TTC549 (cell line): Measurements from ENCODE around the gene CLTA.

Source experiments
- FAIRE-seq: peaks from 2 replicates; lab custom pipeline; 2012; peaks lifted over from hg19 to GRCh38; lab: Jason Lieb, UNC

Gene CLTA

GRCh38 chr9:36190388-36191289 is at the start of gene CLTA:
Gene CLTA (plus strand): TSS chr9:36190921. CDS start chr9:36191057, 136 bp downstream.
- peak; percentile 84 for FAIRE-seq

- FAIRE-seq, result no peak
Measured at GRCh38 chr9:36141288-36141687, 49.4 kb upstream of the CLTA start.

DNA sequence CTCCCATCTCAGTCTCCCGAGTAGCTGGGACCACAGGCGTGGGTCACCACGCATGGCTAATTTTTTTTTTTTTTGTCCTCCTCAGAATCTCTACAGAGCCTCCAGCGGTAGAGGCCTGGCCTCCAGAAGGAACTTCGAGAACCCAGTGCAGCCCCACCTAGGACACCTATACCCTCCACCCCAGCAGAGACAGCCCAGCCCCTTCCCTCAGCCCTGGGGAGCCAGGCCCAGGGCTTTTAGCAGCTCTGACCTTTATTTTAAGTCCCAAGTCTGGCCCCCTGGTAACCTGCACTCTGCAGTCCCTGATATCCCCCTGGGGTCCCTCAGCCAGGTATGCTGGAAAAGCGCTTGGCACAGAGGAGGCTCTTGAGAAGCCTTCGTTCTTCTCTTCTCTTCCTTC is 49.0 kb upstream of the CLTA start:
- FAIRE-seq, result no peak

- FAIRE-seq, result no peak
Measured at GRCh38 chr9:36142510-36143244, 48.0 kb upstream of the CLTA start.

DNA sequence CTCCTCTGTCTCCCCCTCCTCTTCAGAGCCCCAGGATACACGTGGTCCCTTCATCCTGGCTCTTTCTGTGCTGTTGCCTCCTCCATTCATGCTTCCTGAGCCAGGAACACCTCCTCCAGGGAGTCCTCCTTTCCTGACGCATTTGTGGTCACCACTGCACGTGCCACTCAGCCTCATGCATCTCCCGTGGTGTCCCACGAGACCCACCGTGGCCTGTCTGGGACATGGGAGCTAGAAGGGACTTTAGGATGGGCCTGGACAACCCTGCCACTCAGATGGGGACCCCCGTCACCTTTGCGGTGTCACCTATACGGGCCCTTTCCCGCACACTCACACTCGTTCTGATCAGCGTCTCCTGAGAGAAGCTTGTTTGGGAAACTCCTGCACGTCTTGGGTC is 47.5 kb upstream of the CLTA start:
- FAIRE-seq, result no peak

DNA sequence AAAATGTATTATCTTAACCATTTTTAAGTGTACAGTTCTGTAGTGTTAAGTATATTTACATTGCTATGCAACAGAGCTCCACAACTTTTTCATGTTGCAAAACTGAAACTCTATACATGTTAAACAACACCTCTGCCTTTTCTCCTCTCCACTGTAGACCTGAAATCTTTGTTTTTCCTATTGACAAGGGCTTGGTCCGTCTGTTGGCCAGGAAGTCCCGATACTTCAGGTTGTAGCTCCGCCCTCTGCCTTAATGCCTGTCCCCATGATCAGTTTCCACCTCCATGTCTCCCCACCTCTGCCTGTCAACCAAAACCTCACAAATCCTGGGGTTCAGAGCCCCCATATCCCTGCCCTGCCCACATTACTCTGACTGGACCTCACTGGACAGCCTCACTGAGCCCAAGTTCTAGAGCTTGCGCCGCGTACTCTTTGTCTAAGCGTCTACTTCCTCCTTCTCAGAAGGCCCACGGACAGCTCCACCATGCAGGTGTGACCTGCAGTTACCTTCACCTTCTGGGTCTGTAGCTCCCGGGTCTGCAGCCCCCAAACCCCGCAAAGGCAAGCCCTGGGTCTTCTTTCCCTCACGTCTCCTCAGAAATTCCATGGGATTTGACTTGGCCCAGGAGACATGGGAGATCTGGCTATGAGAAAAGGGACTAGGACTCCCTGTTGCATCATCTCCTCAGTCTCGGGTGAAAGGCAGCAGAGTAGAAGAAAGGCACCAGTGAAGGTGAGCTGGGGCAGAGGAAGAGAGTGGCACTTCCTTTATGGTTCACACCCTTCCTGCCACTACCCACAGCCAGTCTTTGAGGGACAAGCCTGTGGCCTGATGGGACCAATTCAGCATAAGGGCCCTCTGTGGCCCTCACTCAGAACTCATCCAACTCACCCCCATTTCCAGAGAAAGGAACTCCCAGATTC is 46.1 kb upstream of the CLTA start:
- no peak for FAIRE-seq

DNA sequence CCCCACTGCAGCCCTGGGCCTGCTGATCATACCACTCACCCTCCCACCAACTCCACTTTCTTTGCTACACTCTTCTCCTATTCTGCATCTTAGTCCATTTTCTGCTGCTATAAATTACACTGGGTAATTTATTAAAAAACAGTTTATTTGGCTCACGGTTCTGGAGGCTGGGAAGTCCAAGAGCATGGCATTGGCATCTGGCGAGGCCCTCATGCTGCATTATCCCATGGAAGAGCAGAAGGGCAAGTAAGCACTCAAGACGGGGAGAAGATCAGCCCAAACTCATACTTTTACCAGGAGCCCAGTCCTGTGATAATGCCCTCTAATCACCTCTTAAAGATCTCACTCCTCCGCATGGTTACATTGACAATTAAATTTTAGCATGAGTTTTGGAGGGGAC is 44.8 kb upstream of the CLTA start:
- FAIRE-seq, result no peak

DNA sequence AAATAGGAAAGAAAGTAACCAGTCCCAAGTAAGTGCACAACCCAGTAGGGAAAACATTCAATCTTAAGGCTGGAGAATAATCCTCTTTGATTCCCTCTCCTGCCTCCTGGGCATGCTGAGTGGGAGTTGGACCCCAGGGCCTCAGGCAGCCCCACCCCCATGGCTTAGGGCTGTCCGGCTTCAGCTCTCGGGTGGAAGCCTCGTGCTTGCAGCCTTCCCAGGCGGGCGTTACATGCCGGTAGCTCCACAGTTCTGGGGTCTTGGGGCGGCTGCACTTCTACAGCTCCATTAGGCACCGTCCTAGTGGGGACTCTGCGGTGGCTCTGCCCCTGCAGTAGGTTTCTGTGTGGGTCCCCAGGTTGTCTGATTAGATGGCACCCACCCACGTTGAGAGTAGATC is 44.1 kb upstream of the CLTA start:
- FAIRE-seq, result no peak

- no peak for FAIRE-seq
Measured at GRCh38 chr9:36147441-36148175, 43.1 kb upstream of the CLTA start.

DNA sequence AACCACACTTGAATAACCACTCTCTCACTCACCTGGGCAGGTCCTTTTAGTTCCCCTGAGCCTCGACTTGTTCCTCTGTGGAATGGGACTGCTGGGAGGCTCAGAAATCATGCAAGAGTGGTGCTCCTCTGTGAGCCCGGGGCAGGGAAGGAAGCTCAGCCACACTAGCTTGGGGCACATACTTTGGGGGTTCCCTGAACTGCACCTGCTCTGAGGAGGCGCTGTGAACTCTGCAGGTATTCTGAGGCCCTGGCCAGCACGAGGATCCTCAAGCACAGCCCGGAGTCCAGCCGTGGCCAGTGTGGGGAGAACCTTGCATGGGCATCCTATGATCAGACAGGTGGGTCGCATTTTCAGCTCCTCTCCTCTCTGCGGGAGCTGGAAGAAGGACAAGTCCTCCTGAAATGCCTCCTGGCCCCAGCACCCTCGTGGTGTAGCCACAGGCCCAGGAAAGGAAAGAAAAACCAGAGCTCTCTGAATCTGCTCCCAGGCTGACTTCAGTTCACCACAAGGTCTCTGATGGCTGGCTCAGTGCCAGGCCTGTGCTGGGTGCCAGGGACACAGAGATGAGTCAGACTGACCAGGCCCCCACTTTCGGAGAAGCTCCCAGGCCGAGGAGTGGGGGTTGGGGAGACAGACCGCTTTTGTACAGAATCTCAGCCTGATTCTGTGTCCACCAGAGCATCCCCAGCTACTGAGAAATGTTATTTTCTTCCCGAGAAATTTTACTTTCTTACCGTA is 42.2 kb upstream of the CLTA start:
- FAIRE-seq, result no peak

DNA sequence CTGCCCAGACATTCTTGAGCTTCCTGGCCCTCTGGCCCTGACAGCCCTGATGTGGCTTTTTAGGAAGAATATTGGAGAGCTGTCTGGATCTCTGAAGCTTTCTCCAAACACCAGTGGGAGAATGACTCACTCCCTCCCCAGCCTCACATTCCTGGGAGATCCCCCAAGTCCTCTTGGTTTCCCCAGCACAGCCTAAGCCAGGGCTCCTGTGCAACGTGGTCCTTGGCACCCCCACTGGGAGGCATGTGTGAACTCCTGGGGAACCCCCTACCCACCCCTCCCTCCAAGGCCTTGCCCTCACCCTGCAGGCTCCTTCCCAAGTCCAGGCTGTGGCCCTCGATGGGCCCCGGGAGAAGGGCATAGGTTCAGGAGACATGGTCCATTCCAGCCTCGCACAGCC is 41.5 kb upstream of the CLTA start:
- FAIRE-seq, result no peak

- no peak for FAIRE-seq
Measured at GRCh38 chr9:36150574-36151315, 40.0 kb upstream of the CLTA start.

DNA sequence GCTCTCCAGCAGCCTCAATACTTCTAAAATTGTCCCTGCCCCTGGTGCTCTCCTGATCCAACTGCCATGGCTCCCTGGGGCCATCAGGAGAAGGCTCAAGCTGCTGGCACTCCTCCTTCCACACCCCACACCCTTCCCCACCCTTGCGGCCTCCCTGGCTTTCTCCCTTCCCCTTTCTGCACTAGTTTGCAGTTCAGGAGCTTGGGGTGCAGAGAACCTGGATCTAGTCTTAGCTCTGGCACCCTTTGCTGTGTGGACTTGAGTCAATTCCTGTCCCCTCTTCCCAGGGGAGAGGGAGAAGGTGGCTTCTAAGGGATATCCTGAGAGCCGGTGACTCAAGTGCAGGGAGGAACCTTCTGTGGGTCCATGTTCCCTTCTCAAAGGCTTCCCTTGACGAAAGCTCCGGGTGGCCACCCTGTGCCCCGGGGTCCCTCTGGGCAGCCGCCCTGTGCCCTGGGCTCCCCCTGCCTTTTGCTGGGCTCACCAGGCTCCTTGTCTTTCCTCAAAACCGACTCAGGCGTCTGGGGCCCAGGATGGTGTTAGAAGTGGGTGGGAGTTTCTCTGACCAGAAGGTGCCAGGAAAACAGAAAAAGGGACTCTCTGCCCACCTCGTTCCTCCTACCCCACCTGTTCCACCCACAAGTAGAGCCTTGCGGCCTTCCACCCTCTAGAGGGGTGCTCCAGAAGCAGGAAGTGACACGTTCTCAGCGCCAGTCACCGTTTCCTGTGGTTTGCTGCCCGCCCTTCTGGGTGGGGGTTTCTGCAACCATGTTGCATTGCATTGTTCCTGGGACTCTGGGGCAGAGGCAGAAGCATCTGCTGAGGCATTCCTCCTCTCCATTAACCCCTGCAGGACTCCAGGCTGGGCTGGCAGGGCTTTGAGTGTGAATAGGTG is 39.2 kb upstream of the CLTA start:
- FAIRE-seq, result no peak

DNA sequence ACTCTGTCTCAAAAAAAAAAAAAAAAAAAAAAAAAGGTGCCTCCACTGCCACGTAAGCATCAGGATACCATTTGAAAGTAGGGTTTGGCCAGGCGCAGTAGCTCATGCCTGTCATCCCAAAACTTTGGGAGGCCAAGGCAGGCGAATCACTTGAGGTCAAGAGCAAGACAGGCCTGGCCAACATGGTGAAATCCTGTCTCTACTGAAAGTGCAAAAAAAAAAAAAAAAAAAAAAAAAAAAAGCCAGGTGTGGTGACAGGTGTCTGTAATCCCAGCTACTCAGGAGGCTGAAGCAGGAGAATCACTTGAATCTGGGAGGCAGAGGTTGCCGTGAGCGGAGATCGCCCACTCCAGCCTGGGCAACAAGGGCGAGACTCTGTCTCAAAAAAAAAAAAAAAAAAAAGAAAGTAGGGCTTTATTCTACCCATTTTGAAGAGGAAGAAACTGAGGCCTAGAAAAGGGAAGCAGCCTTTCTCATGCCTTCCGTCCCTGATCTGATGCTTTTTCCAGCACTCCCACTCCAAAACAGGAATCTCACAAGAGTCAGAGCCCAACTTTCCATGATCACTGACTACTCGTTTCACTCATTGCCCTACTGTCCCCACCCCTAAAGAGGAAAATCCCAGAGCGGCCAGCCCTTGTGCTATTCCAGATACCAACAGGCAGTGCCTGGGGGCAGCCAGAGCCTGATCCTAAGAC is 37.8 kb upstream of the CLTA start:
- FAIRE-seq, result no peak

DNA sequence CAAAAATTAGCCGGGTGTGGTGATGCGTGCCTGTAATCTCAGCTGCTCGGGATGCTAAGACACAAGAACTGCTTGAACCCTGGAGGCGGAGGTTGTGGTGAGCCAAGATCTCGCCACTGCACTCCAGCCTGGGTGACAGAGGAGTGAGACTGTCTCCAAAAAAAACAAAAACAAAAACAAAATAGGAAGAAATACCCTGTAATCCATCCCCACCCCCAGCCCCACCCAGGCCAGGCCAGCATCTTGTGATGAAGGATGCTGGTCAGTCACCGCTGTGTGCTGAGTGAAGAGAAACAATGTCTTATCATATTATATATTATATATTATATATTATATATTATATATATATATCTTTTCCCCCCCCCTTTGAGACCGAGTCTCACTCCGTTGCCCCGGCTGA is 37.0 kb upstream of the CLTA start:
- FAIRE-seq, result no peak

GRCh38 chr9:36154331-36154952 is 36.3 kb upstream of the CLTA start:
- no peak for FAIRE-seq

GRCh38 chr9:36156116-36156515 is 34.6 kb upstream of the CLTA start:
- no peak for FAIRE-seq

- no peak for FAIRE-seq
Measured at GRCh38 chr9:36158122-36158521, 32.6 kb upstream of the CLTA start.
